GM23338 (cell line): Measurements from ENCODE around the gene THBS4. TPM values are rescaled to one million over a fixed set of nuclear protein-coding genes. Genes with fewer than 3 reads are reported as not detected.

Source experiments
- ZNF331 ChIP-seq: fragments of 250-450 bp; sonication (Bioruptor Pico); IDR thresholded peaks from 2 replicates; pipeline ENCODE4 v1.5.0; 2020; ENCODE audit warnings: low read depth, mild to moderate bottlenecking, moderate library complexity
- polyA plus RNA-seq: library from polyadenylated mRNA; unstranded; fragments of >200 nt; fragmentation: Nextera tagmentation; extraction: Ambion mirVana; gene quantifications from 2 replicates; pipeline ENCODE4 v1.2.1, GENCODE V29; 2016
- total RNA-seq: library from RNA; depleted of rRNA; stranded (reverse); fragments of >200 nt; shearing (Covaris generic); gene quantifications from 2 replicates; pipeline ENCODE4 v1.2.3, GENCODE V29; 2014
- TF ChIP-seq, protein P1 (sequence below): fragments of 250-450 bp; sonication (Bioruptor Pico); IDR thresholded peaks from 2 replicates; pipeline ENCODE4 v1.5.0; 2020; ENCODE audit warnings: mild to moderate bottlenecking, moderate library complexity
- TF ChIP-seq, protein P2 (sequence below): IDR thresholded peaks from one replicate; pipeline ENCODE4 v1.6.1; 2018; ENCODE audit warnings: antibody characterized with exemption; ENCODE audit not compliant: unreplicated experiment
- TF ChIP-seq, protein P3 (sequence below), 2 experiments: fragments of 200-600 bp in 1 of 2; sonication (generic) in 1 of 2; conservative IDR thresholded peaks; 2 replicates each; pipeline versions ENCODE4 v1.5.1 to v1.6.1; 2016 to 2017; ENCODE audit warnings: antibody characterized with exemption in 2 of 2, low read depth in 2 of 2, mild to moderate bottlenecking in 2 of 2, moderate library complexity in 1 of 2

THBS4 gene
- total and polyA plus RNA-seq, 2 experiments from 2014 or later = 14.0 to 23.2 TPM

- TF ChIP-seq, protein P1, sequence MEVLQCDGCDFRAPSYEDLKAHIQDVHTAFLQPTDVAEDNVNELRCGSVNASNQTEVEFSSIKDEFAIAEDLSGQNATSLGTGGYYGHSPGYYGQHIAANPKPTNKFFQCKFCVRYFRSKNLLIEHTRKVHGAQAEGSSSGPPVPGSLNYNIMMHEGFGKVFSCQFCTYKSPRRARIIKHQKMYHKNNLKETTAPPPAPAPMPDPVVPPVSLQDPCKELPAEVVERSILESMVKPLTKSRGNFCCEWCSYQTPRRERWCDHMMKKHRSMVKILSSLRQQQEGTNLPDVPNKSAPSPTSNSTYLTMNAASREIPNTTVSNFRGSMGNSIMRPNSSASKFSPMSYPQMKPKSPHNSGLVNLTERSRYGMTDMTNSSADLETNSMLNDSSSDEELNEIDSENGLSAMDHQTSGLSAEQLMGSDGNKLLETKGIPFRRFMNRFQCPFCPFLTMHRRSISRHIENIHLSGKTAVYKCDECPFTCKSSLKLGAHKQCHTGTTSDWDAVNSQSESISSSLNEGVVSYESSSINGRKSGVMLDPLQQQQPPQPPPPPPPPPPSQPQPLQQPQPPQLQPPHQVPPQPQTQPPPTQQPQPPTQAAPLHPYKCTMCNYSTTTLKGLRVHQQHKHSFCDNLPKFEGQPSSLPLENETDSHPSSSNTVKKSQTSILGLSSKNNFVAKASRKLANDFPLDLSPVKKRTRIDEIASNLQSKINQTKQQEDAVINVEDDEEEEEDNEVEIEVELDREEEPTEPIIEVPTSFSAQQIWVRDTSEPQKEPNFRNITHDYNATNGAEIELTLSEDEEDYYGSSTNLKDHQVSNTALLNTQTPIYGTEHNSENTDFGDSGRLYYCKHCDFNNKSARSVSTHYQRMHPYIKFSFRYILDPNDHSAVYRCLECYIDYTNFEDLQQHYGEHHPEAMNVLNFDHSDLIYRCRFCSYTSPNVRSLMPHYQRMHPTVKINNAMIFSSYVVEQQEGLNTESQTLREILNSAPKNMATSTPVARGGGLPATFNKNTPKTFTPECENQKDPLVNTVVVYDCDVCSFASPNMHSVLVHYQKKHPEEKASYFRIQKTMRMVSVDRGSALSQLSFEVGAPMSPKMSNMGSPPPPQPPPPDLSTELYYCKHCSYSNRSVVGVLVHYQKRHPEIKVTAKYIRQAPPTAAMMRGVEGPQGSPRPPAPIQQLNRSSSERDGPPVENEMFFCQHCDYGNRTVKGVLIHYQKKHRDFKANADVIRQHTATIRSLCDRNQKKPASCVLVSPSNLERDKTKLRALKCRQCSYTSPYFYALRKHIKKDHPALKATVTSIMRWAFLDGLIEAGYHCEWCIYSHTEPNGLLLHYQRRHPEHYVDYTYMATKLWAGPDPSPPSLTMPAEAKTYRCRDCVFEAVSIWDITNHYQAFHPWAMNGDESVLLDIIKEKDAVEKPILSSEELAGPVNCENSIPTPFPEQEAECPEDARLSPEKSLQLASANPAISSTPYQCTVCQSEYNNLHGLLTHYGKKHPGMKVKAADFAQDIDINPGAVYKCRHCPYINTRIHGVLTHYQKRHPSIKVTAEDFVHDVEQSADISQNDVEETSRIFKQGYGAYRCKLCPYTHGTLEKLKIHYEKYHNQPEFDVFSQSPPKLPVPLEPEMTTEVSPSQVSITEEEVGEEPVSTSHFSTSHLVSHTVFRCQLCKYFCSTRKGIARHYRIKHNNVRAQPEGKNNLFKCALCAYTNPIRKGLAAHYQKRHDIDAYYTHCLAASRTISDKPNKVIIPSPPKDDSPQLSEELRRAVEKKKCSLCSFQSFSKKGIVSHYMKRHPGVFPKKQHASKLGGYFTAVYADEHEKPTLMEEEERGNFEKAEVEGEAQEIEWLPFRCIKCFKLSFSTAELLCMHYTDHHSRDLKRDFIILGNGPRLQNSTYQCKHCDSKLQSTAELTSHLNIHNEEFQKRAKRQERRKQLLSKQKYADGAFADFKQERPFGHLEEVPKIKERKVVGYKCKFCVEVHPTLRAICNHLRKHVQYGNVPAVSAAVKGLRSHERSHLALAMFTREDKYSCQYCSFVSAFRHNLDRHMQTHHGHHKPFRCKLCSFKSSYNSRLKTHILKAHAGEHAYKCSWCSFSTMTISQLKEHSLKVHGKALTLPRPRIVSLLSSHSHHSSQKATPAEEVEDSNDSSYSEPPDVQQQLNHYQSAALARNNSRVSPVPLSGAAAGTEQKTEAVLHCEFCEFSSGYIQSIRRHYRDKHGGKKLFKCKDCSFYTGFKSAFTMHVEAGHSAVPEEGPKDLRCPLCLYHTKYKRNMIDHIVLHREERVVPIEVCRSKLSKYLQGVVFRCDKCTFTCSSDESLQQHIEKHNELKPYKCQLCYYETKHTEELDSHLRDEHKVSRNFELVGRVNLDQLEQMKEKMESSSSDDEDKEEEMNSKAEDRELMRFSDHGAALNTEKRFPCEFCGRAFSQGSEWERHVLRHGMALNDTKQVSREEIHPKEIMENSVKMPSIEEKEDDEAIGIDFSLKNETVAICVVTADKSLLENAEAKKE (CRISPR knock-in tag) = no peak
- TF ChIP-seq, protein P2, sequence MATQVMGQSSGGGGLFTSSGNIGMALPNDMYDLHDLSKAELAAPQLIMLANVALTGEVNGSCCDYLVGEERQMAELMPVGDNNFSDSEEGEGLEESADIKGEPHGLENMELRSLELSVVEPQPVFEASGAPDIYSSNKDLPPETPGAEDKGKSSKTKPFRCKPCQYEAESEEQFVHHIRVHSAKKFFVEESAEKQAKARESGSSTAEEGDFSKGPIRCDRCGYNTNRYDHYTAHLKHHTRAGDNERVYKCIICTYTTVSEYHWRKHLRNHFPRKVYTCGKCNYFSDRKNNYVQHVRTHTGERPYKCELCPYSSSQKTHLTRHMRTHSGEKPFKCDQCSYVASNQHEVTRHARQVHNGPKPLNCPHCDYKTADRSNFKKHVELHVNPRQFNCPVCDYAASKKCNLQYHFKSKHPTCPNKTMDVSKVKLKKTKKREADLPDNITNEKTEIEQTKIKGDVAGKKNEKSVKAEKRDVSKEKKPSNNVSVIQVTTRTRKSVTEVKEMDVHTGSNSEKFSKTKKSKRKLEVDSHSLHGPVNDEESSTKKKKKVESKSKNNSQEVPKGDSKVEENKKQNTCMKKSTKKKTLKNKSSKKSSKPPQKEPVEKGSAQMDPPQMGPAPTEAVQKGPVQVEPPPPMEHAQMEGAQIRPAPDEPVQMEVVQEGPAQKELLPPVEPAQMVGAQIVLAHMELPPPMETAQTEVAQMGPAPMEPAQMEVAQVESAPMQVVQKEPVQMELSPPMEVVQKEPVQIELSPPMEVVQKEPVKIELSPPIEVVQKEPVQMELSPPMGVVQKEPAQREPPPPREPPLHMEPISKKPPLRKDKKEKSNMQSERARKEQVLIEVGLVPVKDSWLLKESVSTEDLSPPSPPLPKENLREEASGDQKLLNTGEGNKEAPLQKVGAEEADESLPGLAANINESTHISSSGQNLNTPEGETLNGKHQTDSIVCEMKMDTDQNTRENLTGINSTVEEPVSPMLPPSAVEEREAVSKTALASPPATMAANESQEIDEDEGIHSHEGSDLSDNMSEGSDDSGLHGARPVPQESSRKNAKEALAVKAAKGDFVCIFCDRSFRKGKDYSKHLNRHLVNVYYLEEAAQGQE = no peak
- no peak for TF ChIP-seq ZNF331 (CRISPR knock-in tag)
- TF ChIP-seq, protein P3, sequence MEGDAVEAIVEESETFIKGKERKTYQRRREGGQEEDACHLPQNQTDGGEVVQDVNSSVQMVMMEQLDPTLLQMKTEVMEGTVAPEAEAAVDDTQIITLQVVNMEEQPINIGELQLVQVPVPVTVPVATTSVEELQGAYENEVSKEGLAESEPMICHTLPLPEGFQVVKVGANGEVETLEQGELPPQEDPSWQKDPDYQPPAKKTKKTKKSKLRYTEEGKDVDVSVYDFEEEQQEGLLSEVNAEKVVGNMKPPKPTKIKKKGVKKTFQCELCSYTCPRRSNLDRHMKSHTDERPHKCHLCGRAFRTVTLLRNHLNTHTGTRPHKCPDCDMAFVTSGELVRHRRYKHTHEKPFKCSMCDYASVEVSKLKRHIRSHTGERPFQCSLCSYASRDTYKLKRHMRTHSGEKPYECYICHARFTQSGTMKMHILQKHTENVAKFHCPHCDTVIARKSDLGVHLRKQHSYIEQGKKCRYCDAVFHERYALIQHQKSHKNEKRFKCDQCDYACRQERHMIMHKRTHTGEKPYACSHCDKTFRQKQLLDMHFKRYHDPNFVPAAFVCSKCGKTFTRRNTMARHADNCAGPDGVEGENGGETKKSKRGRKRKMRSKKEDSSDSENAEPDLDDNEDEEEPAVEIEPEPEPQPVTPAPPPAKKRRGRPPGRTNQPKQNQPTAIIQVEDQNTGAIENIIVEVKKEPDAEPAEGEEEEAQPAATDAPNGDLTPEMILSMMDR (conservative IDR thresholded peaks at IDR 0.05; ENCODE audit: low read depth in 2 of 2) = no peak
These were observed 44.3 kb upstream of the THBS4 start, which contains the start of gene MTX3 (continued) for GRCh38 chr5:79990598-79991507.
